A673 (cell line): ENCODE results near the gene FBXO31.

Experiments
- EZH2 ChIP-seq: fragments of 200-600 bp; sonication (generic); IDR thresholded peaks from 2 replicates; pipeline ENCODE4 v1.6.1; 2017; ENCODE audit warnings: borderline replicate concordance, low read depth, mild to moderate bottlenecking, mixed read lengths, antibody characterized with exemption, low read length; ENCODE audit not compliant: poor library complexity, severe bottlenecking
- TF ChIP-seq, protein P1 (sequence below): fragments of 300-800, 200-600 bp; sonication (generic); conservative IDR thresholded peaks from 2 replicates; pipeline ENCODE4 v1.5.1; 2017; ENCODE audit warnings: low read depth, mild to moderate bottlenecking, antibody characterized with exemption, low read length, moderate library complexity, mixed read lengths

DNA sequence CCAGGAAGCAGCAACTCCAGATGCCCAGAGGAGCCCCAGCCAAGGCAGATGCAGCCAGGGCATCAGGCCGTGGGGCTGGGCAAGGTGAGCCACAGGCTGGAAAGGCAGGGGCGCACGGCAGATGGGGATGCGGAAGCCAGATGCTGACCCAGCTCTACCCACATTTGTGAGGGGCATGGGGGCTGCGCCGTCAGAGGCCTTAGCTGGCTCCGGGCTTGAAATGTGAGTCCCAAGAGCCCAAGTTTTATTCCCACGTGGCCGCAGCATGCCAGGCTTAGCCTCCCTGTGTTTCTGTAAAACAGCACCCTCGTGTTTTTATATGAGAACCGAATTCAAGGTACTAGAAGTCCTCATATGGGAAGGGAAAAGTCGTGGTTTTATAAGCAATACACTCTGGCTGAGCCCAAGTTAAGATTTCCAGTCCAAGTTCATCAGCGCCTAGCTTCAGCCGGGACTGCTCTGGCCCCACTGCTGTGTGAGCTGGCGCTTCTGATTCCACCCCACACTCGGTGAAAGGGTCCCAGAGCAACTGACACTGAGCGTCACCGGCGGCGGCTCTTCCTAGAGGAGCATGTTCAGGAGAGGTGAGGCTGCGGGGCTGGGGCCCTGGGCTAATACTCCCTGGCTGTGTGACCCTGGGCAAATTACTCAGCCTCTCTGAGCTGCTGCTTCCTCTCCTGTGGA lies 59.7 kb downstream of the FBXO31 start:
- TF ChIP-seq, protein P1, sequence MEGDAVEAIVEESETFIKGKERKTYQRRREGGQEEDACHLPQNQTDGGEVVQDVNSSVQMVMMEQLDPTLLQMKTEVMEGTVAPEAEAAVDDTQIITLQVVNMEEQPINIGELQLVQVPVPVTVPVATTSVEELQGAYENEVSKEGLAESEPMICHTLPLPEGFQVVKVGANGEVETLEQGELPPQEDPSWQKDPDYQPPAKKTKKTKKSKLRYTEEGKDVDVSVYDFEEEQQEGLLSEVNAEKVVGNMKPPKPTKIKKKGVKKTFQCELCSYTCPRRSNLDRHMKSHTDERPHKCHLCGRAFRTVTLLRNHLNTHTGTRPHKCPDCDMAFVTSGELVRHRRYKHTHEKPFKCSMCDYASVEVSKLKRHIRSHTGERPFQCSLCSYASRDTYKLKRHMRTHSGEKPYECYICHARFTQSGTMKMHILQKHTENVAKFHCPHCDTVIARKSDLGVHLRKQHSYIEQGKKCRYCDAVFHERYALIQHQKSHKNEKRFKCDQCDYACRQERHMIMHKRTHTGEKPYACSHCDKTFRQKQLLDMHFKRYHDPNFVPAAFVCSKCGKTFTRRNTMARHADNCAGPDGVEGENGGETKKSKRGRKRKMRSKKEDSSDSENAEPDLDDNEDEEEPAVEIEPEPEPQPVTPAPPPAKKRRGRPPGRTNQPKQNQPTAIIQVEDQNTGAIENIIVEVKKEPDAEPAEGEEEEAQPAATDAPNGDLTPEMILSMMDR: no peak
- no peak for TF ChIP-seq EZH2
